Epithelial cell of prostate (primary cell): ENCODE data around the gene NQO2.

Experiments
- DNase-seq: peaks from one replicate; pipeline ENCODE4 v3.0.0-alpha.2; 2011; ENCODE audit warnings: low read depth, low spot score
- H3K27ac ChIP-seq: fragments of 450-650 bp; 2 replicates; pipeline ENCODE4 v1.5.1; 2017; ENCODE audit warnings: mild to moderate bottlenecking

The NQO2 gene

DNA sequence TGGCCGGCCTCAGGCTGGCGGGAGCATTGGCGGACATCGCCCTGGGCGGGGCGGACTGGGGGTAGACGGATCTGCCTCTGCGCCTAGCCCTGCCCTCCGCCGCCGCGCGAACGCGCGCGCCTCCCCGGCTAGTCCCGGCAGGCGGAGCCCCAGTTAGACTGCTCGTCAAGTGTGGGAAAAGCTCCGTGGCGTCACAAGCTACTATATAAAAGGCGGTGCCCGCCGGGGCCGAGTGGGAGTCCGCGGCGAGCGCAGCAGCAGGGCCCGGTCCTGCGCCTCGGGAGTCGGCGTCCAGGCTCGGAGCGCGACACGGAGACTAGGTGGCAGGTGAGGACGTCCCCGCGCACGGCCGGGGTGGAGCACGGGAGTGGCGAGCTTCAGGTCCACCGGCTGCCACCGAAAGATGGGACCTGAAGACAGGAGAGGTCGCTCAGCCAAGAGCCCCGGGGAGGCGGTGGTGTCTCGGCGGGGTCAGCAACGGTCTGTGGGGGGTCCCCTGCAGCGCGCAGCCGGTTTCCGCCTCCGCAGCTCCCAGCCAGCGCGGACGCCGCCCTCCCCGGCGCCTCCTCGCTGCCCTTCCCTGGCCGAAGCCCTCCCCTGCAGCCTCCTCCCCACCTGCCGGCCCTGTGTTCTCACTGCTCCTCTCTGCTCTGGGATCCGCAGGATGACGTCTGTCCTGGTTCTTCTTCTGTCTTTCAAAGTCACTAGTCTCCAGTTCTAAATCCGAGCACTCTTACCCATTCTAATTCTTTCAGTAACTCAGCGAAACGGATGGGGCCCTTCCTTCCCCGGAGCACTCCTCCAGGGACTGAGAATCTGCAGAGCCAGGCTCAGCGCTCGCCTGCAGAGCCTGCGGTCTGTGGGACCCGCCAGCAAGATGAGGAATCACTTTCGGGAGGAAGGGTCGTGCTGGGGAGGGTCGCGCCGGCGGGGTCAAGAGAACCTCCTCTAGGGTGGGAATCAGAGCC is 64.3 kb downstream of the NQO2 start:
- peak overlapping the region; percentile 50 for H3K27ac ChIP-seq
- DNase-seq, result peak; percentile 70

DNA sequence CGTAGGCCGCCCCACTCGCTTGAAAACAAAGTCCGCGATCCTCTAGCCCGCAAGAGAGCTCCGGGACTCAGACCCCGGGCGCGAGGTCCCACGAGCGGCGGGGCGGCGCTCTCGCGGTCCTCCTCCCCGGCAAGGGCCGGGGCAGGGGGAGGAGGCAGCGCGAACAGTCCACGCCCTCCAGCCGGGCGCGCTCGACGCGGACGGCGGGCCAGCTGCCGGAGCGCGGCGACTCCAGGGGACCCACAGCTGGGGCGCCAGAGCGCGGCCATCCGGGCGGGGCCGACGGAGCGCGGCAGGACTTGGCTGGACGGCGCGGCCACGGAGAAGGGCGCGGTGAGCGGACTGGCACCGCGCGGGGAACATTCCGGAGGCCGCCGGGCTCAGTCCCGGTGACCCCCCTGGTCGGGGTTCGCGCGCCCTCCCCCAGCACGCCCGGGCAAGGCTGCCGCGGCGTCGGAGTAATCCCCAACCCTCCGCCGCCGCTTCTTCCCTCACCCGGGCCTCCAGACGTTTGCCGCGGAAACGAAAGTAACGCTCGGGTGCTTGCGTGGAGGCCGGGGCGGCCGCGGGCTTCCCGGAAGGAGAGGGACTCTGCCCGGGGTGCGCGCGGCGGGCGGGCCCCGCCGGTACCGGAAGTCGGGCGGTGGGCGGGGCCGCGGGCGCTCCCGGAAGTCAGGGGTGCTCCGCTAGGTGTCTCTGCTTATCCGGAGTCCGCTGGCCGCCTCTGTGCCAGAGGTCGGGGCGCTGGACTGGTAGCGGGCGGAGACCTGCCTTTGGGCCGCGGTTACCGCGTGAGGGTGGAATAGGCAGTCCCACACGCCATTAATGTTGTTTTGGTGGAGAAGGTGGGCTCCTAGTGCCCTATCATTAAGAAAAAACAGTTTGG is 68.9 kb downstream of the NQO2 start, which contains the start of gene RIPK1:
Gene RIPK1 (plus strand): TSS at position 166 of the 886 bp plus-strand sequence. CDS start 8,330 bp downstream, outside the sequence.
- peak; percentile 51 for DNase-seq
- peak within 1 kb of the TSS; percentile 97 for H3K27ac ChIP-seq
